Left renal pelvis (tissue), 4 donors: ENCODE measurements around the gene MUSTN1. TPM values are rescaled to one million over a fixed set of nuclear protein-coding genes. Genes with fewer than 3 reads are reported as not detected.

Source experiments
- DNase-seq, 4 donors: peaks; one replicate each; pipeline ENCODE4 v3.0.0-alpha.2; 2013; ENCODE audit warnings: low read depth in 4 of 4, low spot score in 3 of 4
- polyA plus RNA-seq, 4 donors: library from polyadenylated mRNA; unstranded; fragments of 120-200 nt; gene quantifications; one replicate each; pipeline ENCODE4 v1.2.1, GENCODE V29; 2013; ENCODE audit not compliant: insufficient read length in 4 of 4

MUSTN1 gene
- 1 to 10 TPM in 1 of 4 donors, under 1 TPM in 2, not detected in 1; 0.34 to 1.7 (median 0.45) TPM for polyA plus RNA-seq

- no peak for DNase-seq
Measured at GRCh38 chr3:52834871-52835501, at the start of gene MUSTN1. Gene MUSTN1, minus strand, starts transcription at chr3:52835019. Its CDS starts 71 bp downstream, at chr3:52834948.

- no peak for DNase-seq
Measured at GRCh38 chr3:52882377-52882776, 47.6 kb upstream of the MUSTN1 start.

GRCh38 chr3:52881871-52882270 is 47.1 kb upstream of the MUSTN1 start:
- no peak for DNase-seq

- no peak for DNase-seq
Measured at GRCh38 chr3:52880474-52880873, 45.7 kb upstream of the MUSTN1 start.

GRCh38 chr3:52880047-52880446 is 45.2 kb upstream of the MUSTN1 start:
- no peak for DNase-seq

GRCh38 chr3:52879581-52879980 is 44.8 kb upstream of the MUSTN1 start:
- no peak for DNase-seq

GRCh38 chr3:52879090-52879489 is 44.3 kb upstream of the MUSTN1 start:
- no peak for DNase-seq

GRCh38 chr3:52877085-52877484 is 42.3 kb upstream of the MUSTN1 start:
- DNase-seq: no peak

- no peak for DNase-seq
Measured at GRCh38 chr3:52874864-52875587, 40.2 kb upstream of the MUSTN1 start.

- no peak for DNase-seq
Measured at GRCh38 chr3:52874160-52874701, 39.4 kb upstream of the MUSTN1 start.

GRCh38 chr3:52873433-52874159 is 38.8 kb upstream of the MUSTN1 start:
- no peak for DNase-seq

GRCh38 chr3:52872245-52872644 is 37.4 kb upstream of the MUSTN1 start:
- DNase-seq: no peak

GRCh38 chr3:52871761-52872160 is 36.9 kb upstream of the MUSTN1 start:
- no peak for DNase-seq

GRCh38 chr3:52870471-52870870 is 35.7 kb upstream of the MUSTN1 start:
- DNase-seq: no peak

- DNase-seq: no peak
Measured at GRCh38 chr3:52866427-52866826, 31.6 kb upstream of the MUSTN1 start.

- DNase-seq: no peak
Measured at GRCh38 chr3:52865994-52866393, 31.2 kb upstream of the MUSTN1 start.

- no peak for DNase-seq
Measured at GRCh38 chr3:52860424-52860768, 25.6 kb upstream of the MUSTN1 start.

- no peak for DNase-seq
Measured at GRCh38 chr3:52859686-52860423, 25.0 kb upstream of the MUSTN1 start.

GRCh38 chr3:52857864-52858263 is 23.0 kb upstream of the MUSTN1 start:
- no peak for DNase-seq

GRCh38 chr3:52857133-52857532 is 22.3 kb upstream of the MUSTN1 start:
- no peak for DNase-seq

GRCh38 chr3:52856666-52857065 is 21.8 kb upstream of the MUSTN1 start:
- no peak for DNase-seq
